Sigmoid colon (tissue), 7 donors: ENCODE measurements around the gene EQTN. TPM values are rescaled to one million over a fixed set of nuclear protein-coding genes. Genes with fewer than 3 reads are reported as not detected.

Experiments used
- DNase-seq: peaks from one replicate; pipeline ENCODE4 v3.0.0-alpha.2; 2019
- H3K27ac ChIP-seq, 4 donors: fragments of 200-600 bp; sonication (generic); one replicate each; pipeline ENCODE4 v1.5.1; 2016 to 2019; ENCODE audit warnings: mild to moderate bottlenecking in 1 of 4
- H3K27me3 ChIP-seq, 3 donors: fragments of 200-600 bp; sonication (generic); one replicate each; pipeline ENCODE4 v1.5.1; 2019; ENCODE audit warnings: mild to moderate bottlenecking in 1 of 3
- H3K36me3 ChIP-seq, 4 donors: fragments of 200-600 bp; sonication (generic); one replicate each; pipeline ENCODE4 v1.5.1; 2016 to 2019
- H3K4me1 ChIP-seq, 4 donors: fragments of 200-600 bp; sonication (generic); one replicate each; pipeline ENCODE4 v1.5.1; 2017 to 2019
- H3K4me3 ChIP-seq, 4 donors: fragments of 200-600 bp; sonication (generic); one replicate each; pipeline ENCODE4 v1.5.1; 2017 to 2019; ENCODE audit warnings: mild to moderate bottlenecking in 2 of 4, moderate library complexity in 1 of 4
- H3K9me3 ChIP-seq, 4 donors: fragments of 200-600 bp in 3 of 4; sonication (generic) in 3 of 4; one replicate each; pipeline versions ENCODE4 v1.5.1 to v1.6.1; 2013 to 2019
- CTCF ChIP-seq, 4 experiments: fragments of 450-650 bp in 3 of 4; fragments of 200-600 bp in 1 of 4; IDR thresholded peaks; one replicate each; pipeline ENCODE4 v1.5.1; 2016 to 2019; ENCODE audit warnings: antibody characterized with exemption in 4 of 4, mild to moderate bottlenecking in 3 of 4, moderate library complexity in 2 of 4
- EP300 ChIP-seq, 4 donors: sonication (generic); formaldehyde crosslinking; IDR thresholded peaks; one replicate each; pipeline ENCODE4 v1.6.1; 2017; ENCODE audit warnings: antibody characterized with exemption in 4 of 4
- POLR2A ChIP-seq, 2 donors: fragments of 450-650 bp; IDR thresholded peaks; one replicate each; pipeline ENCODE4 v1.6.1; 2016; ENCODE audit warnings: antibody characterized with exemption in 2 of 2, mild to moderate bottlenecking in 2 of 2, moderate library complexity in 2 of 2
- POLR2AphosphoS5 ChIP-seq, 4 donors: sonication (generic); formaldehyde crosslinking; IDR thresholded peaks; one replicate each; pipeline ENCODE4 v1.6.1; 2017; ENCODE audit warnings: antibody characterized with exemption in 4 of 4
- WGBS, 2 donors: extraction: QIAGEN DNeasy Blood & Tissue Kit; methylation state at CpG; one replicate each; pipeline ENCODE4 v1.1.7; 2013; 5-methylcytosine and 5-hydroxymethylcytosine counted together
- intact Hi-C: fragments of 100-400 bp; cut with DNase I; formaldehyde crosslinking; loops from one replicate; pipeline ENCODE4 v1.15.1; 2023
- polyA plus RNA-seq, 3 donors: library from polyadenylated mRNA; stranded (reverse); fragments of 200-250 nt; gene quantifications; one replicate each; pipeline ENCODE4 v1.2.3, GENCODE V29; 2013
- total RNA-seq, 4 donors: library from RNA; depleted of rRNA; stranded (reverse); fragments of >200 nt; gene quantifications; one replicate each; pipeline ENCODE4 v1.1.0, GENCODE V29; 2016
- donor health status: healthy with polysubstance abuse.
- donor health status: Bipolar disorder and iron deficiency.
- donor health status: healthy.

Gene EQTN
- total and polyA plus RNA-seq, 7 donors: 0.17 to 0.71 TPM; not detected in 5

- TF ChIP-seq POLR2AphosphoS5 (IDR thresholded peaks at IDR 0.05) (no peak), EP300 (IDR thresholded peaks at IDR 0.05) (no peak), POLR2A (IDR thresholded peaks at IDR 0.05) (no peak)
- WGBS, 2 donors: 96% methylated on average over 2 of the region's 2 CpGs
- Histone ChIP-seq H3K27ac (no peak overlapping the region), H3K4me3 (no peak overlapping the region), H3K27me3 (no peaks in the 10 kb centered on the region), H3K9me3 (no peaks in the 10 kb centered on the region), H3K36me3 (no peaks in the 10 kb centered on the region), H3K4me1 (peaks cover 0 to 11% (median 5%) of the 10 kb centered on the region in 4 donors)
- no peak for DNase-seq
- intact Hi-C loops: no loop called here
Observed at GRCh38 chr9:27272103-27272502, 24.8 kb downstream of the EQTN start.

- Histone ChIP-seq H3K27me3 (no peaks in the 10 kb centered on the region), H3K4me1 (no peaks in the 10 kb centered on the region), H3K27ac (no peak overlapping the region), H3K4me3 (no peak overlapping the region), H3K9me3 (no peaks in the 10 kb centered on the region), H3K36me3 (no peaks in the 10 kb centered on the region)
- WGBS, 2 donors: 67 to 77% methylated on average over 4 of the region's 4 CpGs
- DNase-seq: no peak
- no peak for TF ChIP-seq POLR2A (IDR thresholded peaks at IDR 0.05)
- no peak for TF ChIP-seq EP300 (IDR thresholded peaks at IDR 0.05)
- TF ChIP-seq POLR2AphosphoS5 (IDR thresholded peaks at IDR 0.05): no peak
- TF ChIP-seq CTCF (IDR thresholded peaks at IDR 0.05): no peak
- intact Hi-C loops: no loop called here
Observed at GRCh38 chr9:27261517-27262211, 35.3 kb downstream of the EQTN start.

- no peak overlapping the region for H3K4me3 ChIP-seq
Observed at GRCh38 chr9:27260789-27261516, 36.0 kb downstream of the EQTN start.

GRCh38 chr9:27258662-27259061 lies 38.3 kb downstream of the EQTN start:
- no peaks in the 10 kb centered on the region for H3K36me3 ChIP-seq
- H3K4me3 ChIP-seq: no peak overlapping the region
- no peak for TF ChIP-seq POLR2AphosphoS5 (IDR thresholded peaks at IDR 0.05)
- TF ChIP-seq EP300 (IDR thresholded peaks at IDR 0.05): no peak
- no peak for TF ChIP-seq POLR2A (IDR thresholded peaks at IDR 0.05)
- no peak for TF ChIP-seq CTCF (IDR thresholded peaks at IDR 0.05)
- no peak for DNase-seq
- H3K9me3 ChIP-seq: no peaks in the 10 kb centered on the region
- WGBS, 2 donors: 93 to 96% methylated on average over 7 of the region's 7 CpGs
- H3K27ac ChIP-seq: no peak overlapping the region
- no peaks in the 10 kb centered on the region for H3K27me3 ChIP-seq
- no peaks in the 10 kb centered on the region for H3K4me1 ChIP-seq
- intact Hi-C loops: no loop called here

More at GRCh38 chr9:27260789-27261516, 36.0 kb downstream of the EQTN start:
- H3K27me3 ChIP-seq: no peaks in the 10 kb centered on the region
- H3K27ac ChIP-seq: no peak overlapping the region
- no peaks in the 10 kb centered on the region for H3K4me1 ChIP-seq
- no peak for DNase-seq
- intact Hi-C loops: no loop called here
- H3K9me3 ChIP-seq: no peaks in the 10 kb centered on the region
- no peaks in the 10 kb centered on the region for H3K36me3 ChIP-seq
- TF ChIP-seq EP300 (IDR thresholded peaks at IDR 0.05) (no peak), CTCF (IDR thresholded peaks at IDR 0.05) (no peak), POLR2AphosphoS5 (IDR thresholded peaks at IDR 0.05) (no peak), POLR2A (IDR thresholded peaks at IDR 0.05) (no peak)
- WGBS, 2 donors: 87 to 88% methylated on average over 8 of the region's 8 CpGs

- Histone ChIP-seq H3K27me3 (no peaks in the 10 kb centered on the region), H3K4me3 (no peak overlapping the region), H3K27ac (no peak overlapping the region), H3K9me3 (no peaks in the 10 kb centered on the region), H3K4me1 (no peaks in the 10 kb centered on the region), H3K36me3 (no peaks in the 10 kb centered on the region)
- TF ChIP-seq EP300 (IDR thresholded peaks at IDR 0.05) (no peak), POLR2AphosphoS5 (IDR thresholded peaks at IDR 0.05) (no peak), POLR2A (IDR thresholded peaks at IDR 0.05) (no peak), CTCF (IDR thresholded peaks at IDR 0.05) (no peak)
- intact Hi-C loops: no loop called here
- no peak for DNase-seq
Observed at GRCh38 chr9:27248702-27249101, 48.2 kb downstream of the EQTN start.
